ENCODE results near the gene GABBR2. TPM values are rescaled to one million over a fixed set of nuclear protein-coding genes. Genes with fewer than 3 reads are reported as not detected.

The GABBR2 gene
- total RNA-seq, 1 donor from 2014 or later: 0.24 TPM

DNA sequence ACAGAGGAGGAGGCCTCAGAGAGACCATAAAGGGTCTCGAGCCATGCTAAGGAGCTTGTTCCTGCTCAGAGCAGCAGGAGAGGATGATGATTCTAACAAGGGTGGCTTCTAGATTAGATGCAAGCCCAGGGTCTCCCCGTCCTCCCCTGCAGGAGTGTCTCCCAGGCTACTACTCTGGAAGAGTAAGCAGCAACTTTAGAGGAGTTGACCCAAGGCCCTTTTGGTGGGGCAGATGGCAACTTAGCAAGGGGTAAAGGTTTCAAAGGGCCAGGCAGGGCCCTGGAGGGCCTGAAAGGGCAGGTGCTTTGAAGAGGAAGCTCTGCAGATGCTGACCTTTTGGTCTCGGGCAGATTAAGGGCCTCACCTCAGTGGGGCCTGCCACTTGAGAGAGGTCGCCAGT lies 174.9 kb downstream of the GABBR2 start:
- H3K27me3 ChIP-seq (ENCODE audit: low read depth): no peaks in the 10 kb centered on the region
- TF ChIP-seq, protein P1, sequence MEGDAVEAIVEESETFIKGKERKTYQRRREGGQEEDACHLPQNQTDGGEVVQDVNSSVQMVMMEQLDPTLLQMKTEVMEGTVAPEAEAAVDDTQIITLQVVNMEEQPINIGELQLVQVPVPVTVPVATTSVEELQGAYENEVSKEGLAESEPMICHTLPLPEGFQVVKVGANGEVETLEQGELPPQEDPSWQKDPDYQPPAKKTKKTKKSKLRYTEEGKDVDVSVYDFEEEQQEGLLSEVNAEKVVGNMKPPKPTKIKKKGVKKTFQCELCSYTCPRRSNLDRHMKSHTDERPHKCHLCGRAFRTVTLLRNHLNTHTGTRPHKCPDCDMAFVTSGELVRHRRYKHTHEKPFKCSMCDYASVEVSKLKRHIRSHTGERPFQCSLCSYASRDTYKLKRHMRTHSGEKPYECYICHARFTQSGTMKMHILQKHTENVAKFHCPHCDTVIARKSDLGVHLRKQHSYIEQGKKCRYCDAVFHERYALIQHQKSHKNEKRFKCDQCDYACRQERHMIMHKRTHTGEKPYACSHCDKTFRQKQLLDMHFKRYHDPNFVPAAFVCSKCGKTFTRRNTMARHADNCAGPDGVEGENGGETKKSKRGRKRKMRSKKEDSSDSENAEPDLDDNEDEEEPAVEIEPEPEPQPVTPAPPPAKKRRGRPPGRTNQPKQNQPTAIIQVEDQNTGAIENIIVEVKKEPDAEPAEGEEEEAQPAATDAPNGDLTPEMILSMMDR (IDR thresholded peaks at IDR 0.05): no peak
- H3K9me3 ChIP-seq: no peaks in the 10 kb centered on the region
- no peak for ATAC-seq
- no peak for DNase-seq
- no peaks in the 10 kb centered on the region for H3K4me1 ChIP-seq
- no peak overlapping the region for H3K27ac ChIP-seq
- no peak overlapping the region for H3K4me3 ChIP-seq
- intact Hi-C loops (cut with DNase I): no loop called here
- H3K36me3 ChIP-seq: no peaks in the 10 kb centered on the region

- Histone ChIP-seq H3K9me3 (no peaks in the 10 kb centered on the region), H3K27me3 (ENCODE audit: low read depth) (no peaks in the 10 kb centered on the region), H3K4me3 (no peak overlapping the region), H3K4me1 (no peaks in the 10 kb centered on the region), H3K27ac (no peak overlapping the region), H3K36me3 (no peaks in the 10 kb centered on the region)
- intact Hi-C loops (cut with DNase I): no loop called here
- TF ChIP-seq, protein P1 (IDR thresholded peaks at IDR 0.05): no peak
- no peak for ATAC-seq
- no peak for DNase-seq
Observed at GRCh38 chr9:98533132-98533531, 175.6 kb downstream of the GABBR2 start.

DNA sequence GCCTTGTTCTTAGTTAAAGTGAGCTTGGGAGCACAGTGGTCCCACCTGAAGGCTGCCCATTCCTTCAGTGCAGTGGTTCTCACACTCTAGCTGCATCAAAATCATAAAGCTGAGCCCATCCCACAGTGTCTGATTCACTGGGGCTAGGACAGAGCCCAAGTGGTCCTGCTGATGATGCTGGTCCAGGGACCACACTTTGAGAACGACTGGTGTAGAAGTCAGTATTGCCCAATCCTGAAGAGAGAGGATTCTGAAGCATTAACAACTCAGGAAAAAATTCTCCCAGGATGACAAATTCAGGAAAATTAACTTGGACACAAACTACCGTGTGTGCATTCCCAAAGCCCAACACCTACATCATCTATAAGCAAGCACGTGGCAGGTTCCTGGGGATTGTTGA lies 176.2 kb downstream of the GABBR2 start:
- TF ChIP-seq, protein P1 (IDR thresholded peaks at IDR 0.05): no peak
- intact Hi-C loops (cut with DNase I): no loop called here

DNA sequence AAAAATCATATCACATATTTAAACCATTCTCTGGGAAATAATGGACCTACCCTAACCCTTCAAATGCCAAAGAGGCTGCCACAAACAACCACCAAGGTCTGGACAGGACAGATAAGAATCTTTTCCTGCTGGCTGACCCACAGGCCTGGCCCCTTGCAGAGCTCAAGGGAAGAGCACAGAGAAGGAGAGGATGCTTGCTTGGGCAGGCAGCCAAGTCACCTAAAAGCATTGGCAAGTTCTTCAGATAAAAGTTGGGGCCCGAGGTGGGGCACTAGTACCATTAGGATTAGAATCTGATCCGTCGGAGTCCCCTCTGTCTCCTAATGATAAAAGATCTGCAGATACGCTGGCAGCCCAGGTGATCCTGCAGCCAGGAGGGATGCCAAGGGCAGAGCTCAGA lies 176.6 kb downstream of the GABBR2 start:
- intact Hi-C loops (cut with DNase I): no loop called here
- Histone ChIP-seq H3K4me1 (no peaks in the 10 kb centered on the region), H3K27ac (no peak overlapping the region), H3K27me3 (ENCODE audit: low read depth) (no peaks in the 10 kb centered on the region), H3K36me3 (no peaks in the 10 kb centered on the region), H3K9me3 (no peaks in the 10 kb centered on the region), H3K4me3 (no peak overlapping the region)
- TF ChIP-seq, protein P1 (IDR thresholded peaks at IDR 0.05): no peak
- ATAC-seq: no peak
- no peak for DNase-seq

More for the DNA sequence above, 176.2 kb downstream of the GABBR2 start:
- Histone ChIP-seq H3K27ac (no peak overlapping the region), H3K4me1 (no peaks in the 10 kb centered on the region), H3K27me3 (ENCODE audit: low read depth) (no peaks in the 10 kb centered on the region), H3K9me3 (no peaks in the 10 kb centered on the region), H3K4me3 (no peak overlapping the region), H3K36me3 (no peaks in the 10 kb centered on the region)
- ATAC-seq (no peak), DNase-seq (no peak)

DNA sequence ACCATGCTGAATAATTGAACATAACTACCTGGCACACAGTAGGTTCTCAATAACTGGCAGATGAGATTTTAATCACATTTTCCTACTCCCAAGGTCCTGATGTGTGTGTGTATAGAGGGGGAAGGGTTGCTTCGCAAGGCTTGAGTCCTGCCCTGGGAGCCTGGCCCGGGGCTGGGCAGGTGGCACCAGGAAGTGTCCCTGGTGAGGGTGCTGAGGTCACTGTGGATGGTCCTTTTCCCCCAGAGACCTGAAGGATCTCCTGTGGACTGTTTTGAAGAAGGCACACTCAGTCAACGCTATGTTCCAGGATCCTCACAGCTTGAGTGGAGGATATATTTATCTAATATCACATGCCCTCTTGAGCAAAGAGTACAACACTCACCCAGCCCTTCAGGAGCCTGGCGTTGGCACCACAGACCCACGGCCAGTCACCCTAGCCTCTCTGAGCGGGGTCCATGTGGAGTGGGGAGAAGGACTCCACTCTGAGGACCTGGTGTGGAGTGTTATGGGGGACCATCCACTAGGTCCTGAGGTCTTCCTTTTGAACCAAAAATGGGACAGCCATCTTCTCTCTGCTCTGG lies 177.8 kb downstream of the GABBR2 start:
- Histone ChIP-seq H3K36me3 (no peaks in the 10 kb centered on the region), H3K4me1 (no peaks in the 10 kb centered on the region), H3K4me3 (no peak overlapping the region), H3K27ac (no peak overlapping the region), H3K27me3 (ENCODE audit: low read depth) (no peaks in the 10 kb centered on the region), H3K9me3 (no peaks in the 10 kb centered on the region)
- DNase-seq (no peak), ATAC-seq (peak; percentile 55 to 59)
- TF ChIP-seq, protein P1 (IDR thresholded peaks at IDR 0.05): no peak
- intact Hi-C loops (cut with DNase I): no loop called here

All from lower lobe of right lung (tissue), 2 donors.